HPDE6-E6E7 (cell line): ENCODE data around the gene HEY2.
"Not testable (repeated sequence)": the region's sequence is repeated elsewhere in the genome, so short reads cannot be mapped to it uniquely, and the experiment has no call there.

Experiments
- DNase-seq: peaks from one replicate; pipeline ENCODE4 v3.0.0; 2011; ENCODE audit warnings: missing footprints; ENCODE audit errors: extremely low spot score

The HEY2 gene

DNA sequence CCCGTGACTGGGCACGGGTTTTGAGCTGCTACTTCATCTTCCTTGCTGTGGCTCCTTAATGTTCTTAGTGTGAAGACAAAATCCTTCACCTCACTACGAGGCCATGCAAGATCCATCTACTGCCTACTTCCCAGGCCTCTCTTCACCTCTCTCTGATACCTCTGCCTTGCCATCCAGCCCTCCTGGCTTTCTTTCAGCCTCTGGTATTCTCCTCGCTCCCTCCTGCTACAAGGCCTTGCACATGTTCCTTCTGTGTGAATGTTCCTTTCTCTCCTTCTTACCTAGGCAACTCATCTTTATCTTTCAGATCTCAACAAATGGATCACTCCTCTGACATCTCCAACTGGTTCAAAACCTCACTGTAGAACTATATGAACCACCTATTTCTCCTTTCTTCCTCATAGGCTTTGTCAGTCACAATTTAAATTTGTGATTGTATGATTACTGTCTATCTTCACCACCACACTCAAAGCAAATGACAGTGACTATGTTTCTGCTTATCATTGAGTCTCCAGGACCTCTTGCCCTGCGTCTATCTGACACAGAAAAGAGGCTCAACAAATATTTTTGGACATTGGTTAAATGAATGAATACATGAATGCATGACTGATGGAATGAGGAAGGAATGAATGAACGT is 19.8 kb downstream of the HEY2 start:
- no peak for DNase-seq

DNA sequence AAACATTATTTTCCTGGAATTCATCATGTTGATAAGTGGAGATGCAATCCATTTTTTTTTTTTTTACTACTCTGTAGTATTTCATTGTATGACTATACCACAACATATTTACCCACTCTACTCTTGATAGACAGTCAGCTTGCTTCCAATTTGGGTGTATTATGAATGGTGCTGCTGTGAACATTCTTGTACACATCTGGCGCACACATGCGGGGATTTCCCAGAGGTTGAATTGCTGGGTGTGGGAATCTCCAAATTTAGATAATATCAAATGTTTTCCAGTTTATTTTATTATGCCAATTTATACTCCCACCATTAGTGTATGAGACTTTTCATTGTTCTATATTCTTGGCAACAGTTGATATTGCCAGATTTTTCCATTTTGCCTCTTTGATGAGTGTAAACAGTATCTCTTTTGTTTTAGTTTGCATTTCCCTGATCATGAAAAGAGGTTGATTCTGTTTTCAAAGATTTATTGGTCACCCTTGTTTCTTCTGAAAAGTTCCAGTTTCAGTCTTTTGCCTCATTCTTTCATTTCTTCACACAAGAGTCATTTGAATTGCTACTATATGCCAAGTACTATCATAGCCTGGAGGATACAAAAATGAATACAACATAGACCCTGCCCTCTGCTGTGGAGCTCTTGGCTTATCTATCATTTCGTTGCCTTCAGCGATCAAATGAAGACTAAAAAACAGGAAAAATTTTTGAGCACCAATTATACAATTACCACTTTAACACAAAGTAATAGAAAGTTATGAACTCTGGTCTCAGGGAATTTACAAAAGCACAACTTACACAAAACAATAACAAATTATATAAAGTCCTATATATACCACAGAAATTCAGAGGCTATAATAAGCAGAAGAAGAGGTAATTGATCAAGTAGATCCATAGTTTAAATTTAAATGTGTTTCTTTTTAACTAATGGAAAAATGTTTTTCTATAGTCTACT is 24.2 kb downstream of the HEY2 start:
- no peak for DNase-seq

- not testable (repeated sequence) for DNase-seq
Measured at GRCh38 chr6:125776107-125776826, 26.8 kb downstream of the HEY2 start.

DNA sequence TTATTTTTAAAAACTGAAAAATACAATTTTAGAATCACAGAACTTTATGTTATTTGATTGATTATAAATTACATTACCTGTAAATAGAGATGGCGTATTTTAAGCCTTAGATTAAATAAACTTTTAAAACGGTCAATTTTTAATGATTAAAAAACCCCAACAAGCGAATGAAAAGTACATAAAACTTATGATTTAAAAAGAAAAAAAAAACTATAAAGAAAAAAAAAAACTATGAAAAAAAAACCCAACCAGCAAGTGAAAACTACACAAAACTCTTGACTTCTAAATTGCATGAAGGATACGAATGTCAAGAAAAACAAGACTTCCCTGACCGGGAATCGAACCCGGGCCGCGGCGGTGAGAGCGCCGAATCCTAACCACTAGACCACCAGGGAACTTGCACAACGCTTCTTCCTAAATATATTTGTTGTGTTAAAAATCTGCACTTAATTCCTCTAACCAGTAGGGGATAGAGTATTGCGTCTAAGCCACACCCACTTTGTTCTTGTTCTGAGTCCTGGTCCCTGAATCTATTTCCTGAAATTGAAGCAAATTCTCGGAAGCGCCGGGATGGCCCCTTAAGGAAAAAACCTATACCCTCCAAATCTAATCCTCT is 30.6 kb downstream of the HEY2 start:
- DNase-seq = peak; percentile 83

DNA sequence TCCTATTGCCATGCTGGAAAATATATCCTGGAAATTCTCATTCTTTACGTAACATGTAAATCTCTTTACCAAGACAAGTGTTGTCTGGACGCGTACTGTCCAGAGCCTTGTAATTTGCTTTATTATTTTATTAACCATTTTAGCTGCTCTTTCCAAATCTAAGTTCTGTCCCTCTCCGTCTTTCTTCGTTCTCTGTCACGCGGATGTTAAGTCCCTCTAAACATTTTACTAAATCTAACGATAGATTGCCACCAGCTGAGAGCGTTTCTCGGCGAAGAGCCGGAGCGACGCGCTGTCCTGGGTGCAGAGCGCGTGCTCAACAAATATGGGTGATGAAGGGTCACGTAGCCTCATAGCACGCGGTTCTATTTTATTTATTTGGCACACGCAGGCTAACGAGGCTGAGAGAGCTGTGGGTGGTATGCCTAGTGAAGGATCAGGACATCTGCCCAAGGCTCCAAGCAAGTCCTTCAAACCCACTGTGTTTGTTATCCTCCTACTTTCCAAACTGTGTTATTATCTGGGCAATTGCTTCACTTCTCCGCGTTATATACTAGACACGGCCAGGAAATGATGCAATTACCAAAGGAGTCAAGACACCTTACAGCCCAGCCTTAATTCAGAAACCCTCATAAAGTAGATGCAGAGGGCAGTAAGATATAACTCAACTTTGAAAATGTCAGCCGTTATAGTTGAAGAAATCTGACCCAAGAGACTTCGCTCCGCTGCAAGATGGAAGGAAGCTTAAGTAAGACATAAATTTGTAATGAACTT is 31.3 kb downstream of the HEY2 start:
- DNase-seq = no peak

GRCh38 chr6:125781314-125781868 is 32.0 kb downstream of the HEY2 start:
- DNase-seq = no peak

DNA sequence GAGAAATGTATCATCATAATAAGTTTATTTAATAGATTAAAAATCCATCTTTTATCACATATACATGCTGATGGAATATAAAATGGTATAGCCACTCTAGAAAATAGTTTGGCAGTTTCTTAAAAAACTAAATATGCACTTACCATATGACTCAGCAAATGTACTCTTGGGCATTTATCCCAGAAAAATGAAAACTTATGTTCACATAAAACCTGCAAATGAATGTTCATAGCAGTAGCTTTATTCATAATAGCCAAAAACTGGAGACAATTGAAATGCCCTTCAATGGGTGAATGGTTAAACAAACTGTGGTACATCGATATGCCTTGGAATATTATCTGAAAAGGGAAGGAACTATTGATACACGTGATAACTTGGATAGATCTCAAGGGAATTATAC is 34.9 kb downstream of the HEY2 start:
- no peak for DNase-seq

DNA sequence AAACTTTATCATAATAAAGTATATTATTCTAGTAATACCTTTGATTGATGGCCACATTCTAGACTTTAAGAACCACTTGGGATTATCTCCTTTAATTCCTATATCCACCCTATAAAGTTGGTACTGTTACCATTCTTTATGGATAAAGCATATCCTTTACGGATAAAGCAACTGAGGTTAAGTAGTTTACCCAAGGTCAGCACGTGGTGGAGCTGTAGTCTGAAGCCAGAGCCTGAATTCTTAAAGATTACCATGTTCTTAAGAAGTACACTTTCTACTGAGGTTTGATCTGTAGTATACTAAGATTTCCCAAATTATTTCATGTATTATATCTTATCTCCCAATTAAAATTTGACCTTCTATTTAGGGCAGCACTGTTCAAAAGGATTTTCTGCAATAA is 38.4 kb downstream of the HEY2 start:
- no peak for DNase-seq

DNA sequence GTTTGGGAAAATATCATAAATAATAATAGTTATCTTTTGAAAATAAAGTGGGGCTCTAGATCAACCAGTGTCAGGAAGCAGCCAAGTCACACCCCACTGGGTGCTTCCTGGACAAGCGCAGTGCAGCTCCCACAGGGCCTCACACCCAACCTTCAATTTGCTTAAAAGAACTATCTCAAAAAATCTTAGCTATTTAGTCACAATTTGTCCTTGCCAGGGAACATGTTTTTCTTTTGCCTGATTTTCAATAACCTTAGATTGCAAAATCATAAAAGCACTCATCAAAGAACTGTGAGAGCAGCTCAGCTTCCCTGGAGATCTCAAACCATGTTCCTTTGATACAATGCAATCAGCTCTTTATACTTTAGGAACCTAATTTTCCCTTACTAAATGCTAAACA is 39.7 kb downstream of the HEY2 start:
- DNase-seq = no peak

DNA sequence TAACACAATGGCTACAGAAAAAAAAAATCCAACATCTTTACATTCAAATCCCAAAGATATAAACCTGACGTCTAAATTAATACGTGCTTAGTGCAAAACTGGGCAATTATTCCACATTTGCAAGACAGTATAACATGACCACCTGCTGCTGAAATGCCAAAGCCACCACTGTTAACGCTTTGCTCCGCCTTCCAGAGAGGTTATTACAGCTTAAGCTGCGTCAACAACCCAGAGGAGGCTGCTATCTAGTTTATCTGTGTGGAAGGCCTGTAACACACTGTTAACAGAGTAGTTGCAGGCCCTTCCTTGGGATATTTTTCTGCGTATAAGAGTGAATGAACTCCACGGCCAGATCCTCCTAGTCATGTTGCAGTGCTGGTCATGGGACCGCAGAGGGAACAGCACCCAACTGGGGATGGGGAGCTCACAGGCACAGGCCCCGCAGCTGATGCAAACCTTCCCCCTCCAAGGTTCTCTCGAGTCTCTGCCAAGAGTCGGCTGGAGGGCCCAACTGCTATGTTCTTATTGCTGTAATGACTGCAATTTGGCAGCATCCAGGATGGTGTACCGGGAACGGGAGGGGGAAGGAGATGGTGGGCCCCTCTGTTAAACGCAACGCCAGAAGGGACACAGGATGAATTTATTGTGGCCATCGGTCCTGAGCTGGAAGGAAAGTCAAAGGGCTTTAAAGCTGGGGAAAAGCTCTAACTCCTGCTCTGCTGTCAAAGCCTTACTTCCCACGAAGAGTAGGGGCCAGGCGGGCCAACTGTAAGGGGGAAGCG is 40.3 kb downstream of the HEY2 start:
- DNase-seq = no peak

GRCh38 chr6:125790358-125791150 is 41.1 kb downstream of the HEY2 start, which contains the start of gene NCOA7:
NCOA7 (plus strand) TSS chr6:125790960; CDS start chr6:125815355, 24,395 bp downstream.
- DNase-seq = peak; percentile 55

DNA sequence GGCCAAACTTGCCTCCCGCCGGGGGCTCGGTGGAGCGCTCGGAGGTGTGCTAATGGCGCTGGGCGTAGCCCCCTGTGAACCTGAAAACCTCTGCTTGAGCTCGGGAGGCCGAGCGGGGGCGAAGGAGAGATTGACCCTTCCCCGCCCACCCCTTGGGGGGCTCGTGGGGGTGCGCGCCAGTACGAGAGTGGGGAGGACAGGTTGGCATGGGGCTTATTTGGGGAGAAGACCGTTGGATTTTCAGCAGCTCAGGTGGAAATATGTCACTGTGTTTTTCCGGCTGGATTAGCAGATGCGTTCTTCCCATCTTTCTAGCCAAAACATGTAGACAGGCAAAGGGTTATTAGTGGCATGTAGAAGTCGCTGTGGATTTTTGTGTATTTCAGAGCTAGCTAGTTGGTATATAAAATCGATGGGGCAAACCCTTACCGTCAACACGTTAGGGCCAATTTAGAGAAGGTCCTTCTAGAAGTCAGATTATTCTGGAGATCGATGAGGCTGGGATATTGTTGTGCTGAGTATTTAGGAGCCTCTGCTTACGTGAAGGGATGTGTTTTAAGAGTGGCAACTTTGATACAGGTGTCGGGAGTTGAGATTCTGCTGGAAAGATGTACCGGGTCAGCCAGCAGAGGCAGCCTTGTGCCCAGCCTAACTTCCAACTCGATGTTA is 41.9 kb downstream of the HEY2 start:
- DNase-seq = peak; percentile 47

DNA sequence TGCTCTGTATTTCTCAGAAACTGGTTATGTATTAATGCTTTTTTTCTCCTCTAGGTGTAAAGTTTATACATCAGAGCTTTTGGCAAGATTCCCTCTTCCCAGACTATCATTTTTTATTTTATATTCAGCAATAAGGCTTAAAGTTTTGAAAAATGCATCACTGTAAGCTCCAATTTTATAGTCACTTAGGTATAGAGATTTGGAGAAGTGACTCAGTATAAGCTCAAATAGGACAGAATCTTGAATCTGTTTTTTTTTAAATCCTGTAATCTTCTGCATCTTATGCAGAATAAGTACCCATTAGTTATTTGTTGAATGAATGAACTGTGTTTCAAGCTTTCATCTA is 42.4 kb downstream of the HEY2 start:
- no peak for DNase-seq

GRCh38 chr6:125792172-125792571 is 42.7 kb downstream of the HEY2 start:
- DNase-seq = no peak

DNA sequence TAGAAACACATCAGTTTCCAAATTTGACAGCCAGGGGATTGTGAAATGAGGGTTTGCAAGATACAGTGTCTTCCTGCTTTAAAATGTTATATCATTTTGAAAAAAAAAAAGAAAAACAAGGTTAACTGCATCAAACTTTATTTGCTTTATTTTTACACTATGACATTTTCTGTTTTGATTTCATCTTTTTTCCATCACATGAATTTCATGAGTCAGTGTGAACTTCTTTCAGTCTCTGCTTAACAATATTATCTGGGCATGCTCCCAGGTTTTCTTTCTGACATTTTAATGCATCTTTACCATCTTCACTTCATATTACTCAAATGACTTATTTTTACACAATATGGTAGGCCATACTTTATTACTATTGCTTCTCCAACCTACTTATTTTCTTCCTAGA is 43.2 kb downstream of the HEY2 start:
- DNase-seq = no peak

- DNase-seq = no peak
Measured at GRCh38 chr6:125793280-125793679, 43.8 kb downstream of the HEY2 start.

- no peak for DNase-seq
Measured at GRCh38 chr6:125793863-125794262, 44.4 kb downstream of the HEY2 start.

DNA sequence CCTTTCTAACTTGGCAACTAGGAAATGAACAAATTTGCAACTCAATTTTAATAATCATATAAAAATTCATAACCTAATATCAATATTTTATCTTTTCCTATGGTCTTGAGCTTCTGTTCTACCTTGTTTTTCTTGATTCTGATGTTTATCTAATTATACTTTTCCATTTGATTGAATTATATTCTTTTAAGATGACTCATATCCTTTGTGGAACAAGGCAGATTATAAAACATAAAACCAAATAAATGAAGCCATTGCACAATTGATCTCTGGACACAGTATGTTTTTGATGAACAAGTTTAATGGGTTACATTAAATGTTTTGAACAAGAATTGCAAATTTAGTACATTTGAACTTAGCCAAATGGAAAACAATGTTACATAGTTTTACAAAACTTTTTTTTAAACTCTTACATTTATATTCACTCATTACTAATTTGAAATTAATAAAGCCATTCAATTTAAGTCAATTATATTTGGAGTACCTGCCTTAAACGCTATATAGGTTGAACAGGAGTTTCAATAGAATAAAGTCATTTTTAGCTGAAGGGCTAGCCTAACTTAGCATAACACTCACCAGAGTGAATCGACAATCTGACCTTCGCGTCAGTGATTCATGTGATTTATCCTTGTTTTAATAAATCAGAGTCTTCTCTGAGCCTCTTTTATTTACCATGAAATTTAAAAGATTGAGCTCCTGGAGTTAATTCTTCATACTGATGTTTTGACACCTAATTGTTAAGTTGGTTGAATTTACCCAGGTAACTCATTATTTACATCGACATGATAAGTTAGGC is 45.1 kb downstream of the HEY2 start:
- no peak for DNase-seq
